Gastroesophageal sphincter (tissue), 4 donors: ENCODE results near the gene SCYGR8. TPM values are rescaled to one million over a fixed set of nuclear protein-coding genes. Genes with fewer than 3 reads are reported as not detected.

Experiments used
- ATAC-seq: fragments of 150-250 bp; one replicate; pipeline ENCODE4 v1.9.1; 2016; ENCODE audit warnings: mild to moderate bottlenecking, moderate library complexity
- H3K27ac ChIP-seq, 4 donors: fragments of 200-600 bp; sonication (generic) in 3 of 4; 1 replicate in 3 of 4; 2 replicates in 1 of 4; pipeline ENCODE4 v1.5.1; 2016 to 2019
- H3K27me3 ChIP-seq: fragments of 200-600 bp; sonication (generic); one replicate; pipeline ENCODE4 v1.5.1; 2019
- H3K36me3 ChIP-seq, 2 donors: fragments of 200-600 bp; sonication (generic); one replicate each; pipeline ENCODE4 v1.5.1; 2019; ENCODE audit warnings: control low read depth in 1 of 2
- H3K4me1 ChIP-seq, 3 donors: fragments of 200-600 bp; sonication (generic); 1 replicate in 2 of 3; 2 replicates in 1 of 3; pipeline ENCODE4 v1.5.1; 2016 to 2019; ENCODE audit warnings: control low read depth in 2 of 3
- H3K4me3 ChIP-seq, 2 donors: fragments of 200-600 bp; sonication (generic); one replicate each; pipeline ENCODE4 v1.5.1; 2019; ENCODE audit warnings: mild to moderate bottlenecking in 1 of 2, moderate library complexity in 1 of 2
- H3K9me3 ChIP-seq, 3 donors: fragments of 200-600 bp; sonication (generic); one replicate each; pipeline ENCODE4 v1.5.1; 2017 to 2019; ENCODE audit warnings: control low read depth in 2 of 3
- EP300 ChIP-seq: sonication (generic); formaldehyde crosslinking; IDR thresholded peaks from one replicate; pipeline ENCODE4 v1.6.1; 2017; ENCODE audit warnings: antibody characterized with exemption, mild to moderate bottlenecking
- POLR2A ChIP-seq, 2 donors: fragments of 450-650 bp; IDR thresholded peaks; one replicate each; pipeline ENCODE4 v1.6.1; 2017; ENCODE audit warnings: antibody characterized with exemption in 2 of 2, mild to moderate bottlenecking in 2 of 2, moderate library complexity in 1 of 2
- POLR2AphosphoS5 ChIP-seq: sonication (generic); formaldehyde crosslinking; IDR thresholded peaks from one replicate; pipeline ENCODE4 v1.6.1; 2017; ENCODE audit warnings: antibody characterized with exemption
- WGBS, 2 donors: methylation state at CpG; one replicate each; pipeline ENCODE4 v1.1.5; 2018; ENCODE audit warnings: low coverage in 1 of 2; 5-methylcytosine and 5-hydroxymethylcytosine counted together
- total RNA-seq, 4 donors: library from RNA; depleted of rRNA; stranded (reverse); fragments of >200 nt; gene quantifications; one replicate each; pipeline ENCODE4 v1.1.0, GENCODE V29; 2016
- TF ChIP-seq, protein P1 (sequence below), 4 experiments: fragments of 200-600 bp in 2 of 4; fragments of 450-650 bp in 2 of 4; sonication (generic) in 1 of 4; IDR thresholded peaks; one replicate each; pipeline ENCODE4 v1.5.1; 2017 to 2019; ENCODE audit warnings: antibody characterized with exemption in 4 of 4, mild to moderate bottlenecking in 2 of 4, moderate library complexity in 2 of 4

SCYGR8 gene
- total RNA-seq, result not detected

DNA sequence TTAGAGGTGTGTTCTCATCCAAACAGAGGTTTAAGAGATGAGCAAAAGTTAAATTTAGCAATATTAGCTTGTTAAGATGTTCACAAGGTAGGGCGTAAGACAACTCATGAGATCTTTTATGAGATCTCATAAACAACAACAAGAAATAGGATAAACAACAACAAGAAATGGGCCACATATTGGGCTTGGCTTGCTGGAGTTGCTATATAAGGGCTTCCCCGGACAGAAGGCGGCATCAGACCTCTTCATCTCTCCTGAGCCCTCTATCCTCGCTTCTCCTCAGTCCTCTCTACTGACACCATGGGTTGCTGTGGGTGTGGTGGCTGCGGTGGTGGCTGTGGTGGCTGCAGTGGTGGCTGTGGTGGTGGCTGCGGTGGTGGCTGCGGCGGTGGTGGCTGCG, at the start of gene SCYGR8:
TSS of gene SCYGR8 (plus strand) at position 301 of the 400 bp plus-strand sequence. CDS start at position 301, 0 bp downstream.
- no peak for TF ChIP-seq EP300
- no peak for TF ChIP-seq POLR2AphosphoS5
- TF ChIP-seq, protein P1, sequence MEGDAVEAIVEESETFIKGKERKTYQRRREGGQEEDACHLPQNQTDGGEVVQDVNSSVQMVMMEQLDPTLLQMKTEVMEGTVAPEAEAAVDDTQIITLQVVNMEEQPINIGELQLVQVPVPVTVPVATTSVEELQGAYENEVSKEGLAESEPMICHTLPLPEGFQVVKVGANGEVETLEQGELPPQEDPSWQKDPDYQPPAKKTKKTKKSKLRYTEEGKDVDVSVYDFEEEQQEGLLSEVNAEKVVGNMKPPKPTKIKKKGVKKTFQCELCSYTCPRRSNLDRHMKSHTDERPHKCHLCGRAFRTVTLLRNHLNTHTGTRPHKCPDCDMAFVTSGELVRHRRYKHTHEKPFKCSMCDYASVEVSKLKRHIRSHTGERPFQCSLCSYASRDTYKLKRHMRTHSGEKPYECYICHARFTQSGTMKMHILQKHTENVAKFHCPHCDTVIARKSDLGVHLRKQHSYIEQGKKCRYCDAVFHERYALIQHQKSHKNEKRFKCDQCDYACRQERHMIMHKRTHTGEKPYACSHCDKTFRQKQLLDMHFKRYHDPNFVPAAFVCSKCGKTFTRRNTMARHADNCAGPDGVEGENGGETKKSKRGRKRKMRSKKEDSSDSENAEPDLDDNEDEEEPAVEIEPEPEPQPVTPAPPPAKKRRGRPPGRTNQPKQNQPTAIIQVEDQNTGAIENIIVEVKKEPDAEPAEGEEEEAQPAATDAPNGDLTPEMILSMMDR (IDR thresholded peaks at IDR 0.05), result no peak
- TF ChIP-seq POLR2A (IDR thresholded peaks at IDR 0.05), result no peak
- Histone ChIP-seq H3K36me3 (no peaks in the 10 kb centered on the region), H3K9me3 (no peaks in the 10 kb centered on the region), H3K4me1 (no peaks in the 10 kb centered on the region), H3K27ac (no peak within 1 kb of the TSS), H3K4me3 (no peak within 1 kb of the TSS), H3K27me3 (peaks cover 8% of the 10 kb centered on the region)
- ATAC-seq, result no peak
- 95 to 100% methylated on average over 1 to 3 of the region's 9 CpGs for WGBS, 2 donors

GRCh38 chr2:227696990-227697679, 48.6 kb upstream of the SCYGR8 start:
- no peak for ATAC-seq
- H3K27ac ChIP-seq, result no peak overlapping the region
- no peaks in the 10 kb centered on the region for H3K27me3 ChIP-seq
- WGBS, 2 donors, result 59 to 62% methylated on average over 2 of the region's 2 CpGs
- no peaks in the 10 kb centered on the region for H3K4me1 ChIP-seq
- H3K36me3 ChIP-seq, result no peaks in the 10 kb centered on the region
- H3K4me3 ChIP-seq, result no peak overlapping the region
- TF ChIP-seq, protein P1 (IDR thresholded peaks at IDR 0.05), result no peak
- TF ChIP-seq POLR2AphosphoS5 (no peak), POLR2A (IDR thresholded peaks at IDR 0.05) (no peak), EP300 (no peak)
- peaks cover 0 to 2% (median 0%) of the 10 kb centered on the region in 3 donors for H3K9me3 ChIP-seq

DNA sequence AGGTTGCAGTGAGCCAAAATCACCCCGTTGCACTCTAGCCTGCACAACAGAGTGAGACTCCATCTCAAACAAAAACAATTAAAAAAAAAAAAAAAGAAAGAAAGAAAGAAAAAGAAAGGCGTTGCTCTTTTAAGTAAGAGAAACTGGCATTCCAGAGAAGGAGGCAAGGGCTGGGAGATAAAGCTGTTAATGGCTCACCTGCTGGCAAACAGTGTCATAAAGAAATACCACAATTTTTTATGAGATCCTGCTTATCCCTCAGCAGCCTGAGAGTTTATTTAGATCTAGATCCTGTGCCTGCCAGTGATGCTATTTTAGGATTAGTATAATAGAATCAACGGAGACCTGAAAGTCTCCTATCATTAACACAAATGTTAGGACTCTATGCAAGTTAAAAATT, 44.1 kb upstream of the SCYGR8 start:
- 40 to 73% methylated on average over 1 to 3 of the region's 3 CpGs for WGBS, 2 donors
- no peak for ATAC-seq
- no peaks in the 10 kb centered on the region for H3K36me3 ChIP-seq

DNA sequence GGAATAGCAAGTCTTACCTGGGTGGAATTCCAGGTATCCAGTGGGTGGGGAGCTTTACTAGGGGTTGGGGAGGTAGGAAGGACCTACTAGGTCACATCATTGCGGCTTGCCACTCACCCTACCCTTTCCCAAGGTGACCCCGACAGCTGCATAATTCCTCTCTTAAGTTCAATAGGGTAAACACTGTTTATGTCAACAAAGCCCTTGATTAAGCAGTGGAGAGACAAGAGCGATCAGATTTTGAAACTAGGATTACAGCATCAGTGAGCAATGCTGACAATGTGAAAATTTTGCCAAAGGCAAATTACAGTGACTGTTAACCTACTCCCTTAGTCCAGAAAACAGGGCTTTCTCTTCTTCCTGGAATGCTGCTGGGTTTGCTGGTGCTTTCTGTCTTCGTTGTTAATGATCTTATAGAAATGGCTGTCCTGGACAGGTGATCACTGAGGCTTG, 42.4 kb upstream of the SCYGR8 start:
- H3K27me3 ChIP-seq, result no peaks in the 10 kb centered on the region
- no peak for TF ChIP-seq EP300
- no peak for TF ChIP-seq POLR2AphosphoS5
- TF ChIP-seq, protein P1 (IDR thresholded peaks at IDR 0.05), result no peak
- TF ChIP-seq POLR2A (IDR thresholded peaks at IDR 0.05), result no peak
- peaks cover 0 to 8% (median 0%) of the 10 kb centered on the region in 3 donors for H3K9me3 ChIP-seq
- H3K27ac ChIP-seq, result no peak overlapping the region
- H3K36me3 ChIP-seq, result no peaks in the 10 kb centered on the region
- no peak for ATAC-seq
- 49 to 53% methylated on average over 4 of the region's 4 CpGs for WGBS, 2 donors
- H3K4me3 ChIP-seq, result no peak overlapping the region
- H3K4me1 ChIP-seq, result no peaks in the 10 kb centered on the region

More for the DNA sequence above, 44.1 kb upstream of the SCYGR8 start:
- TF ChIP-seq POLR2A (IDR thresholded peaks at IDR 0.05) (no peak), EP300 (no peak)
- TF ChIP-seq, protein P1 (IDR thresholded peaks at IDR 0.05), result no peak
- H3K4me3 ChIP-seq, result no peak overlapping the region
- no peak overlapping the region for H3K27ac ChIP-seq
- no peaks in the 10 kb centered on the region for H3K27me3 ChIP-seq
- H3K9me3 ChIP-seq, result peaks cover 0 to 8% (median 0%) of the 10 kb centered on the region in 3 donors
- H3K4me1 ChIP-seq, result no peaks in the 10 kb centered on the region

- Histone ChIP-seq H3K36me3 (no peaks in the 10 kb centered on the region), H3K27me3 (no peaks in the 10 kb centered on the region), H3K9me3 (peaks cover 0 to 8% (median 0%) of the 10 kb centered on the region in 3 donors), H3K27ac (no peak overlapping the region), H3K4me3 (no peak overlapping the region), H3K4me1 (no peaks in the 10 kb centered on the region)
- ATAC-seq, result no peak
- 62 to 63% methylated on average over 3 of the region's 3 CpGs for WGBS, 2 donors
- TF ChIP-seq EP300 (no peak), POLR2AphosphoS5 (no peak), POLR2A (IDR thresholded peaks at IDR 0.05) (no peak)
- TF ChIP-seq, protein P1 (IDR thresholded peaks at IDR 0.05), result no peak
Observed at GRCh38 chr2:227703961-227704360, 41.7 kb upstream of the SCYGR8 start.
